Measurements from ENCODE around the gene PAQR3. TPM values are rescaled to one million over a fixed set of nuclear protein-coding genes. Genes with fewer than 3 reads are reported as not detected.

The PAQR3 gene
- total and polyA plus RNA-seq, 9 of the 15 experiments (the other 6 are each of a cell fraction or from before 2014, with no cell fraction given), result 10.7 to 77.1 (median 31.6) TPM

DNA sequence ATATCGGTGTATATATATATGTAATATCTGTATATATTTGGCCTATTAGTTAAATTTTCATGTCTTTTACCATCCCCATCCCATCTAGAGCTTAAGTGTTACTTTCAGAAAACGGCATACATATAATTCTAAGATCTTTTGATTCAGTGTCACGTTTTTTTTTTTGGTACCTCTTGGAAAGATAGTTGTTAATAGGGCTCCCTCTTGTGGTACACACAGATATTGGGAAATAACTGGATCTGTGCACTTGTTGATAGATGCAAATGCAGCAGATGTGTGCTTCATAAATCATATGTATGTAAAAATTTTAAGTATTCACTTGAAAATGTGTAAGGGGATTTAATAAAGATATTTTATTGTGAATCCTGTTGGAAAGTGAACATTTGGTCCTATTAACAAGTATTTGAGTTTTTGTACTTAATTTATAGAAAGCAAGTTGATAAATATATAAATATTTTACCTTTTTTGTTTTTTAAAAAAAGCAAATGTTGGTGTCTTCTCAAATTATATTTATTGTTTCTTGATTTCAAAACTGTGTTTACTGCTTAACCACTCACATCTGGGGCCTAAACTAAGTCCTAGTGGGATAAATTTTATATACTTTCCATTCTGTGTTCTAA, 74.7 kb downstream of the PAQR3 start (continued):
- TF ChIP-seq RCOR1 (IDR thresholded peaks at IDR 0.05; ENCODE audit: borderline replicate concordance in 1 of 2, low read depth in 2 of 2, low read length in 2 of 2) (peak in 1 of 2 experiments; percentile 27; a peak in 1 of 4 replicates), MTA3 (IDR thresholded peaks at IDR 0.05; ENCODE audit: borderline replicate concordance) (no peak), CC2D1A (IDR thresholded peaks at IDR 0.05) (0 out of 2 replicates have a peak, but pooled peaks have one; percentile 40), HNRNPK (IDR thresholded peaks at IDR 0.05; ENCODE audit: low read depth, low read length, poor library complexity, severe bottlenecking) (no peak), FOXK2 (conservative IDR thresholded peaks at IDR 0.05 in 1 of 2, IDR thresholded peaks at IDR 0.05 in 1 of 2; ENCODE audit: low read depth in 2 of 2) (peak; percentile 25 to 46; a peak in 2 of 4 replicates), KLF10 (CRISPR knock-in tag; IDR thresholded peaks at IDR 0.05) (no peak), ZNF311 (CRISPR knock-in tag; IDR thresholded peaks at IDR 0.05) (no peak), BHLHE40 (IDR thresholded peaks at IDR 0.05; ENCODE audit: low read length) (peak; percentile 57; the same call in 1 of the 2 replicates), FOXA1 (IDR thresholded peaks at IDR 0.05; ENCODE audit: borderline replicate concordance) (no peak), ETS2 (tag; IDR thresholded peaks at IDR 0.05; ENCODE audit: borderline replicate concordance, poor library complexity, severe bottlenecking) (no peak), RAD21 (CRISPR knock-in tag; conservative IDR thresholded peaks at IDR 0.05 in 1 of 2, IDR thresholded peaks at IDR 0.05 in 1 of 2) (peak; percentile 61 to 75), ZSCAN29 (IDR thresholded peaks at IDR 0.05) (no peak), NBN (IDR thresholded peaks at IDR 0.05; ENCODE audit: low read depth) (0 out of 2 replicates have a peak, but pooled peaks have one; percentile 25), ZNF282 (CRISPR knock-in tag; IDR thresholded peaks at IDR 0.05) (no peak), ESRRA (IDR thresholded peaks at IDR 0.05; ENCODE audit: borderline replicate concordance, low read depth) (no peak), CCAR2 (IDR thresholded peaks at IDR 0.05; ENCODE audit: low read depth, low read length) (no peak), ZNF75A (CRISPR knock-in tag; IDR thresholded peaks at IDR 0.05) (no peak)
- TF ChIP-seq, protein P1, sequence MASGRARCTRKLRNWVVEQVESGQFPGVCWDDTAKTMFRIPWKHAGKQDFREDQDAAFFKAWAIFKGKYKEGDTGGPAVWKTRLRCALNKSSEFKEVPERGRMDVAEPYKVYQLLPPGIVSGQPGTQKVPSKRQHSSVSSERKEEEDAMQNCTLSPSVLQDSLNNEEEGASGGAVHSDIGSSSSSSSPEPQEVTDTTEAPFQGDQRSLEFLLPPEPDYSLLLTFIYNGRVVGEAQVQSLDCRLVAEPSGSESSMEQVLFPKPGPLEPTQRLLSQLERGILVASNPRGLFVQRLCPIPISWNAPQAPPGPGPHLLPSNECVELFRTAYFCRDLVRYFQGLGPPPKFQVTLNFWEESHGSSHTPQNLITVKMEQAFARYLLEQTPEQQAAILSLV (tag; IDR thresholded peaks at IDR 0.05), result no peak
- TF ChIP-seq, protein P2, sequence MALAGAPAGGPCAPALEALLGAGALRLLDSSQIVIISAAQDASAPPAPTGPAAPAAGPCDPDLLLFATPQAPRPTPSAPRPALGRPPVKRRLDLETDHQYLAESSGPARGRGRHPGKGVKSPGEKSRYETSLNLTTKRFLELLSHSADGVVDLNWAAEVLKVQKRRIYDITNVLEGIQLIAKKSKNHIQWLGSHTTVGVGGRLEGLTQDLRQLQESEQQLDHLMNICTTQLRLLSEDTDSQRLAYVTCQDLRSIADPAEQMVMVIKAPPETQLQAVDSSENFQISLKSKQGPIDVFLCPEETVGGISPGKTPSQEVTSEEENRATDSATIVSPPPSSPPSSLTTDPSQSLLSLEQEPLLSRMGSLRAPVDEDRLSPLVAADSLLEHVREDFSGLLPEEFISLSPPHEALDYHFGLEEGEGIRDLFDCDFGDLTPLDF (CRISPR knock-in tag; IDR thresholded peaks at IDR 0.05), result no peak
- TF ChIP-seq, protein P3, sequence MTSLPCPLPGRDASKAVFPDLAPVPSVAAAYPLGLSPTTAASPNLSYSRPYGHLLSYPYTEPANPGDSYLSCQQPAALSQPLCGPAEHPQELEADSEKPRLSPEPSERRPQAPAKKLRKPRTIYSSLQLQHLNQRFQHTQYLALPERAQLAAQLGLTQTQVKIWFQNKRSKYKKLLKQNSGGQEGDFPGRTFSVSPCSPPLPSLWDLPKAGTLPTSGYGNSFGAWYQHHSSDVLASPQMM (CRISPR knock-in tag; IDR thresholded peaks at IDR 0.05), result no peak
- TF ChIP-seq, protein P4, sequence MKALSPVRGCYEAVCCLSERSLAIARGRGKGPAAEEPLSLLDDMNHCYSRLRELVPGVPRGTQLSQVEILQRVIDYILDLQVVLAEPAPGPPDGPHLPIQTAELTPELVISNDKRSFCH (CRISPR knock-in tag; IDR thresholded peaks at IDR 0.05), result no peak
- TF ChIP-seq, protein P4 (tag; IDR thresholded peaks at IDR 0.05), result no peak
- TF ChIP-seq, protein P5, sequence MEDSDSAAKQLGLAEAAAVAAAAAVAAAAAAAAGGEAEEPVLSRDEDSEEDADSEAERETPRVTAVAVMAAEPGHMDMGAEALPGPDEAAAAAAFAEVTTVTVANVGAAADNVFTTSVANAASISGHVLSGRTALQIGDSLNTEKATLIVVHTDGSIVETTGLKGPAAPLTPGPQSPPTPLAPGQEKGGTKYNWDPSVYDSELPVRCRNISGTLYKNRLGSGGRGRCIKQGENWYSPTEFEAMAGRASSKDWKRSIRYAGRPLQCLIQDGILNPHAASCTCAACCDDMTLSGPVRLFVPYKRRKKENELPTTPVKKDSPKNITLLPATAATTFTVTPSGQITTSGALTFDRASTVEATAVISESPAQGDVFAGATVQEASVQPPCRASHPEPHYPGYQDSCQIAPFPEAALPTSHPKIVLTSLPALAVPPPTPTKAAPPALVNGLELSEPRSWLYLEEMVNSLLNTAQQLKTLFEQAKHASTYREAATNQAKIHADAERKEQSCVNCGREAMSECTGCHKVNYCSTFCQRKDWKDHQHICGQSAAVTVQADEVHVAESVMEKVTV (CRISPR knock-in tag; IDR thresholded peaks at IDR 0.05), result 0 out of 2 replicates have a peak, but pooled peaks have one; percentile 28

Measured in K562 (cell line).